Right lobe of liver (tissue), 6 donors: ENCODE results near the gene ANKS1B. TPM values are rescaled to one million over a fixed set of nuclear protein-coding genes. Genes with fewer than 3 reads are reported as not detected.
A peak's percentile ranks its signal among the peaks of the same experiment; 100 is the strongest.

Source experiments
- ATAC-seq, 4 donors: fragments of 200-7000 bp; cut with Tn5 transposase; one replicate each; pipeline ENCODE4 v1.9.1; 2020; ENCODE audit warnings: mild to moderate bottlenecking in 4 of 4, moderate library complexity in 4 of 4
- DNase-seq, 3 donors: peaks; one replicate each; pipeline ENCODE4 v3.0.0-alpha.2; 2020
- H3K27ac ChIP-seq, 3 donors: fragments of 200-600 bp; one replicate each; pipeline ENCODE4 v1.8.0; 2022
- H3K27me3 ChIP-seq, 2 donors: fragments of 200-600 bp; one replicate each; pipeline ENCODE4 v1.8.0; 2022
- H3K36me3 ChIP-seq, 4 donors: fragments of 200-600 bp; sonication (generic) in 1 of 4; one replicate each; pipeline versions ENCODE4 v1.5.1 to v1.8.0; 2017 to 2022; ENCODE audit warnings: control low read depth in 1 of 4
- H3K4me1 ChIP-seq, 4 donors: fragments of 200-600 bp; sonication (generic) in 1 of 4; one replicate each; pipeline versions ENCODE4 v1.5.1 to v1.8.0; 2017 to 2022; ENCODE audit warnings: control low read depth in 1 of 4
- H3K4me3 ChIP-seq, 3 donors: fragments of 200-600 bp; one replicate each; pipeline ENCODE4 v1.8.0; 2022
- H3K9me3 ChIP-seq, 4 donors: fragments of 200-600 bp; sonication (generic) in 1 of 4; one replicate each; pipeline versions ENCODE4 v1.5.1 to v1.8.0; 2017 to 2022; ENCODE audit warnings: control low read depth in 1 of 4
- POLR2A ChIP-seq: fragments of 450-650 bp; IDR thresholded peaks from one replicate; pipeline ENCODE4 v1.6.1; 2017; ENCODE audit warnings: antibody characterized with exemption, mild to moderate bottlenecking
- WGBS: methylation state at CpG from one replicate; pipeline ENCODE4 v1.1.6; 2018; ENCODE audit warnings: low coverage, low lambda C conversion rate; ENCODE audit not compliant: insufficient coverage; ENCODE audit errors: missing lambda C conversion rate; 5-methylcytosine and 5-hydroxymethylcytosine counted together
- intact Hi-C, 2 donors: fragments of 100-400 bp; cut with DNase I; formaldehyde crosslinking; loops; one replicate each; pipeline versions ENCODE4 v1.11.2 to v1.14.1; 2022
- total RNA-seq, 6 experiments: library from RNA; depleted of rRNA in 2 of 6; stranded (reverse); fragments of >200 nt in 2 of 6; fragmentation: NEBNext Ultra II Directional in 3 of 6; extraction: Animal tissue kit (Norgen Biotek cat#: 25700) in 3 of 6; gene quantifications; one replicate each; pipeline versions ENCODE4 v1.1.0 to v1.2.4, GENCODE V29; 2016 to 2023
- TF ChIP-seq, protein P1 (sequence below), 4 donors: fragments of 200-600 bp in 3 of 4; fragments of 450-650 bp in 1 of 4; IDR thresholded peaks; one replicate each; pipeline versions ENCODE4 v1.5.1 to v1.8.0; 2016 to 2022; ENCODE audit warnings: antibody characterized with exemption in 4 of 4, mild to moderate bottlenecking in 2 of 4
- donor health status: DM: no; HTN: yes; CAD: no.
- donor health status: DM: no; HTN: no; CAD: no.
- donor health status: DM: no; HTN: no; CAD: no.
- donor health status: DM: no; HTN: yes; CAD: no.
- donor health status: DM: no; HTN: yes; CAD: no.

Gene ANKS1B
- total RNA-seq, 6 experiments from 2014 or later = 0.17 to 1.9 (median 0.44) TPM; not detected in 1

DNA sequence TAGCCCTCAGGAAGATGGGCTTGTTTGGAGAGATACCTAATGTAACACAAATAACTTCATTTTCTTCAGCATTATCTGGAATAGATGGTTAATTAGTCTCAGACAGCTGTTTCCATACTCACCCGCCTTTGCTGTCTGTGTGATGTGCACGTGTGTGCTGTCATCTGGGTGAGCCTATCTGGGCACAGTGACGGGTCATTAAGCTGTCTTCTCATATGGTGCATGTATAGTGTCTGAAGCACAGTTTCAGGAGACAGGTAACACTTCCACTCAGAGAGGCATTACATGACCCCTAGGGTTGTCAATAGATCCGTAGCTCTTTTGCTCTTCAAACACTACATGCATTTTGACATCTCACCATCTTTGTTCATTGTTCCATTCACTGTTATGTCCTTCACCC lies 846.3 kb downstream of the ANKS1B start:
- ATAC-seq (no peak), DNase-seq (no peak)
- Histone ChIP-seq H3K4me1 (no peaks in the 10 kb centered on the region), H3K27ac (no peak overlapping the region), H3K36me3 (no peaks in the 10 kb centered on the region), H3K4me3 (no peak overlapping the region), H3K27me3 (no peaks in the 10 kb centered on the region), H3K9me3 (no peaks in the 10 kb centered on the region)
- 58% methylated on average over 3 of the region's 4 CpGs for WGBS
- TF ChIP-seq POLR2A = no peak
- TF ChIP-seq, protein P1, sequence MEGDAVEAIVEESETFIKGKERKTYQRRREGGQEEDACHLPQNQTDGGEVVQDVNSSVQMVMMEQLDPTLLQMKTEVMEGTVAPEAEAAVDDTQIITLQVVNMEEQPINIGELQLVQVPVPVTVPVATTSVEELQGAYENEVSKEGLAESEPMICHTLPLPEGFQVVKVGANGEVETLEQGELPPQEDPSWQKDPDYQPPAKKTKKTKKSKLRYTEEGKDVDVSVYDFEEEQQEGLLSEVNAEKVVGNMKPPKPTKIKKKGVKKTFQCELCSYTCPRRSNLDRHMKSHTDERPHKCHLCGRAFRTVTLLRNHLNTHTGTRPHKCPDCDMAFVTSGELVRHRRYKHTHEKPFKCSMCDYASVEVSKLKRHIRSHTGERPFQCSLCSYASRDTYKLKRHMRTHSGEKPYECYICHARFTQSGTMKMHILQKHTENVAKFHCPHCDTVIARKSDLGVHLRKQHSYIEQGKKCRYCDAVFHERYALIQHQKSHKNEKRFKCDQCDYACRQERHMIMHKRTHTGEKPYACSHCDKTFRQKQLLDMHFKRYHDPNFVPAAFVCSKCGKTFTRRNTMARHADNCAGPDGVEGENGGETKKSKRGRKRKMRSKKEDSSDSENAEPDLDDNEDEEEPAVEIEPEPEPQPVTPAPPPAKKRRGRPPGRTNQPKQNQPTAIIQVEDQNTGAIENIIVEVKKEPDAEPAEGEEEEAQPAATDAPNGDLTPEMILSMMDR (IDR thresholded peaks at IDR 0.05) = no peak
- intact Hi-C loops = no loop called here

DNA sequence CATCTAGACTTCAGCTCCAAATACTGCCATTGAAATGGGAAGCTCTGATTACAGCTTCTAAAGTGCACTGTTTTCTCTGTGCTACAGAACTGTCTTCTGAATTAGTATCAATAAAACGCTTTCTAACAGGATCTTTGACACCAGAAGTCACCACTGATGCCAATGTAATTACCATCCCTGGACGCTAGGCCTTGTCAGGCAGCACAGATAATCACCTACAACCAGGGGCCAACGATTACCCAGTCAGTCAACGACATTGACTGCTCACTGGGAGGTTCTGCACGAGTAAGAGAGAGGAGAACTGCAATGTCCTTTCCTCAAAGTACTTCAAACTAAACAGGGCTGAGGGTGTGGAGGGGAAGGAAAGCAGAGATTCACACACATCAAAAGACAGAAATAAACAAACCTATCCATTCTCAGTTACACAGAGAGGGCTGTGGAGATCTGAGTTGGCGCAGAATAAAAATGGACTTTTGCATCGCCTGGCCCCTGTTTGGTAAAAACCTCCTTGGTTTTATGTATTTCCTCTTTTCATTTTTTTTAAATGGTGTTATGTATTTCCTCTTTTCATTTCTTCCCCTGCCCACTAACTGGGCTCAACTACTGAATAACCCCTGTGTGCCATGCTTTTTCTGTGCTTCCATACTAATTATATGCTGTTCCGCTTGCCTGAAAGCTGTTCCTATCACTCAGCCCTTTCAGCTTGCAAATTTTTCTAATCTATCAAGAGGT lies 847.4 kb downstream of the ANKS1B start:
- Histone ChIP-seq H3K9me3 (no peaks in the 10 kb centered on the region), H3K4me1 (no peaks in the 10 kb centered on the region), H3K36me3 (no peaks in the 10 kb centered on the region), H3K4me3 (no peak overlapping the region), H3K27ac (no peak overlapping the region), H3K27me3 (no peaks in the 10 kb centered on the region)
- 45% methylated on average over 8 of the region's 8 CpGs for WGBS
- DNase-seq = no peak
- TF ChIP-seq, protein P1 (IDR thresholded peaks at IDR 0.05) = no peak
- TF ChIP-seq POLR2A = no peak
- ATAC-seq = peak in 3 of 4 donors; percentile 20 to 43 (median 22)
- intact Hi-C loops = no loop called here

DNA sequence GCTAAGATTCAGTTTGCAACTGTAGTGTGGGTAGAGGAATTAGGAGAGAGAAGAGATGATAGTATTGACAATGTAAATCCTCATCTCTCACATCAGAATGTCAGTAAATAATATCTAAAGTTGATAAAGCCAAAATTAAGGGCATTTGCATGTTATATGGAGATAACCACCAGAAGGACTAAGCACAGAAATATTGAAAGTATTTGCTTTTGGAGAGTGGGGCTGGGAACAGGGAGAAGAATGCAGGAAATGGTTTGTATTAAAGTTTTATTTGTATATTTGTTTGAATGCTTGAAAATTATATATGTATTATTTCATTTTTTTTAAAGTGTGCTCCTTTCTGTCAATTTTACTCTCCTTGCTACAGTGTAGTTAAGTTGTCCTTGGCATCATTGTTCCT lies 848.2 kb downstream of the ANKS1B start:
- H3K27me3 ChIP-seq = no peaks in the 10 kb centered on the region
- ATAC-seq = no peak
- no peak overlapping the region for H3K27ac ChIP-seq
- DNase-seq = no peak
- intact Hi-C loops = no loop called here
- H3K36me3 ChIP-seq = no peaks in the 10 kb centered on the region
- no peak for TF ChIP-seq POLR2A
- TF ChIP-seq, protein P1 (IDR thresholded peaks at IDR 0.05) = no peak
- H3K9me3 ChIP-seq = no peaks in the 10 kb centered on the region
- no peaks in the 10 kb centered on the region for H3K4me1 ChIP-seq
- H3K4me3 ChIP-seq = no peak overlapping the region

DNA sequence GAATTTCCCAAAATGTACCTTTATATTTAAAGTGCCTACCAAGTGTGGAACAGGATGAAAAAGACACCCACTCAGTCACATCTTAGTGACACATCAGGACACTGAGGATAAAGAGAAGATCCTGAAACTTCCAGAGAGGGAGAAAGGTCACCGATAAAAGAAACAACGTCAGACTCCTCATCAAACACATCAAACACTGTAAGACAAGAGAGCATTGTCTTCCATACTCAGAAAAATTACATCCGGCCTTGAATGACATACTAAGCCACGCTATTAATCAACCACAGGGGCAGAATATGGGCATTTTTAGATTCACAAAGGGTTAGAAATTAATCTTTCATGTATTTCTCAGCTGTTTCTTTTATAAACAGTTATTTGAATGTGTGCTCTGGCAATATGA lies 849.4 kb downstream of the ANKS1B start:
- TF ChIP-seq, protein P1 (IDR thresholded peaks at IDR 0.05) = no peak
- no peak for TF ChIP-seq POLR2A
- H3K36me3 ChIP-seq = no peaks in the 10 kb centered on the region
- no peaks in the 10 kb centered on the region for H3K4me1 ChIP-seq
- no peak for ATAC-seq
- no peaks in the 10 kb centered on the region for H3K27me3 ChIP-seq
- DNase-seq = no peak
- no peaks in the 10 kb centered on the region for H3K9me3 ChIP-seq
- 68% methylated on average over 4 of the region's 4 CpGs for WGBS
- no peak overlapping the region for H3K27ac ChIP-seq
- H3K4me3 ChIP-seq = no peak overlapping the region
- intact Hi-C loops = no loop called here
